ENCODE data around the gene C2CD3.
"Not testable (repeated sequence)": the region's sequence is repeated elsewhere in the genome, so short reads cannot be mapped to it uniquely, and the experiment has no call there.

C2CD3 gene

DNA sequence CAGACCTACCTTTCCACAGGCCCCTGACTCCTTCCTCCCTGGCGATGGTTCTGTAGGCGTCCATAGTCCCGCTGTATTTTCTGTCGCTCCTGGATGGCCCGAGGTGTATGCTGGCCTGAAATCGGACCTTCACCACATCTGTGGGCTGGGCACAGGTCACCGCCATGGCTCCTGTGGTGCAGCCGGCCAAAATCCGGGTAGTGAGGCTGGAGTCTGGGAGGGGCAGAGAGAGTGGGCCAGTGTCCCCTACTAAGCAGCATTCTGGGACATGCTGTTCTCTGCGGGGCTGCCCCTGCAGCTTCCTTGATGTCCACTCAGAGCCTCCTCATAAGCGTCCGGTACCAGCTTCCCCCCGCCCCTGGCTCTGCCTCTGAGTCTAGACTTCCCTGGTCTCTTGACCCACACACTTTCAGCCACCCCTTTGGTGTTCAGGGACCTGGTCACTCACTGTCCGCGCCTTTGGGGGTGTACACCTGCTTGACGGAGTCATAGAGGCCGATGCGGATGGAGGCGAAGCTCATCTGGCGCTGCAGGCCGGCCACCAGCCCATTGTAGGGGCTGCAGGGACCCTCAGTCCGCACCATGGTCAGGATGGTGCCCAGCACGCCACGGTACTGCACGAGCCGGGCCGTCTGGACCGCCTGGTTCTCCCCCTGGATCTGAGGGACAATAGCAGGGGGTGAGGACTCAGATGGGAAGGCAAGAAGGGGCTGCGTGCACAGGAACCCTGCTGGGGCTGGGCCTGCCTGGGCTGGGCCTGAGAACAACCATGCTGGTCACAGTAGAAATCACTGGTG, 164.9 kb downstream of the C2CD3 start:
- no peak for DNase-seq (ENCODE audit: low read depth in 1 of 2, low spot score in 1 of 2)

DNA sequence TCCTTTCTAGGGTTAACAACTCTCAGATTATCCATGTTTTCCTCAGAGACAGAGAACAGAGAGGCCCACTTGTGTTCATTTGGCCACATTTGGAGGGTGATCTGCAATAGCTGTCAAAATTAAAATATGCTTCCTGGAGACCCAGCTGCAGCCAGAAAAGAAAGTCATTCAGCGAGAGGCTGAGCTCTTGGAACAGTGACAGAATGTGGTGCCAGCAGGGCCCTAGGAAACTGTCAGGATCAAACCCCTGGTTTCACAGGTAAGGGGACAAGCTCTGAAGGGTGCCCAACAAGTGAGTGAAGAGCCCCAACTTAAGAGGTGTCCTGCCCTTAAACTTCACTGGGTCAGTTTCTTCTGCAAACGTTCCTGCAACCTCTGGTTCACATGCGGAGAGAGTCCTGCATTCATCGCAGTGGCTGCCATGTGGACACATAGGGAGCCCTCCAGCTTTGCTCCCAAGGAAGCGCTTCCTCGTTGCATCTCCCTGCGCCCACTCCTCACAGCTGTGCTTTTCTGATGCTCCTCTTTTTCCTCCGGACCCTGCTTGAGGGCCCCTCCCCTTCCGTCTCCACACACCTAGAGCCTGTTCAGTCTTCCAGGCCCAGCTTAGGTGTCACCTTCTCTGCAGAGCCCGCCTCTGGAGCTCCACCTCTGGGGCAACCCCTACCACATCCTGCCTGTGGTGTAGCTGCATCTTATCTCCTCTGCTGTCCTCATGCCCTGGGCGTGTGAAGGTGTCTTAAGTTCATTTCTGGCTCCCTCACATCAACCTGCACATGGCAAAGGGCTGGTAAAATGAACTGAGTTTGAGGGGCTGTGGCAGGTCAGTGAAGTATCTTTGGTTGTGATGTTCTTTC, 165.8 kb downstream of the C2CD3 start:
- DNase-seq (ENCODE audit: low read depth in 1 of 2, low spot score in 1 of 2), result peak; percentile 52 to 66

DNA sequence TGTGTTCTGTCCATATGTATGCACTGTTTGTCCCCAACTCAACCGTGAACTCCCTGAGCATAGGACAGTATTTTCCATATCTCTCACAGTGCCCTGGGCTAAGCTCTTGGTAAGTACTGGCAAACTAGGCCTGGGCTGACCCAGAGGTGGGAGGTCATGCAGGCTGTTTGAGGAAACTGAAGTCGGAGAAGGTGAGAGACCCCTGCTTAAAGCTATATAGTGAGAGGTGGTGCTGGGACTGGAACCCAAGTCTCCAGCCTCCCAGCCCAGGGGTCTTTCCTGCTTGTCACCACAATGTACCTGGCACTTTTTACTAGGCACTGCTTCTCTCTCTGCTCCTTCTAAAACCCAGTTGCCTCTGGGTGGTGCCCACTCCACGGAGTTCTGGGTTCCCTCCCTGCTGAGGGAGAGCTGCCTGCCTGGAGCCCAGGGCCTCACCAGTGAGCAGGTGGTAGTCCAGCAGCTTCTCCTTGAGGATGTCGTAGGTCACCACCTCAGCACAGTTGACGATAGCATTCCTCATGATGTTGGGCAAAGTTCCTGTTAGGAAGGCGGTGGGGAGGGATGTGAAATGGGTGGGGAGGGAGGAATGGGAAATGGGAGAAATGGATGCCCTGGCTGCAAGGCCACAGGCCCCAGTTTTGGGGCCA, 166.6 kb downstream of the C2CD3 start:
- DNase-seq (ENCODE audit: low read depth in 1 of 2, low spot score in 1 of 2), result no peak

DNA sequence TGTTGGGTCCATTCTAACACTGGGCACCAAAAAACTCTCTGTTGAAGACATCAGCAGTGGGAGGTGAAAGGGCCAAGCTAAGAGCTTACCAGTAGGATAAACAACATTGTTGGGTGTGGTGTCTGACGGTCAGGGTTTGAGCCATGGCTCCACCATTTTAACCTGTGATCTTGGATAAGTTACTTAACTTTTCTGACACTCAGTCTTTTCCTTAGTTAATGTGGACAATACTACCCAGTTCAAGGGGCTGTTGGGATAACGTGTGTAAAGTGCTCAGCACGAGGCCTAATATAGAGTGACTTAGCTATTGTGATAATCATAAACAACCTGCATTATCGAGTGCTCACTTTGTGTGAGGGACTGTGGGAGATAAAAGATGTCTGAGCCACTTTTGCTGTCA, 168.0 kb downstream of the C2CD3 start:
- DNase-seq (ENCODE audit: low read depth in 1 of 2, low spot score in 1 of 2), result no peak

DNA sequence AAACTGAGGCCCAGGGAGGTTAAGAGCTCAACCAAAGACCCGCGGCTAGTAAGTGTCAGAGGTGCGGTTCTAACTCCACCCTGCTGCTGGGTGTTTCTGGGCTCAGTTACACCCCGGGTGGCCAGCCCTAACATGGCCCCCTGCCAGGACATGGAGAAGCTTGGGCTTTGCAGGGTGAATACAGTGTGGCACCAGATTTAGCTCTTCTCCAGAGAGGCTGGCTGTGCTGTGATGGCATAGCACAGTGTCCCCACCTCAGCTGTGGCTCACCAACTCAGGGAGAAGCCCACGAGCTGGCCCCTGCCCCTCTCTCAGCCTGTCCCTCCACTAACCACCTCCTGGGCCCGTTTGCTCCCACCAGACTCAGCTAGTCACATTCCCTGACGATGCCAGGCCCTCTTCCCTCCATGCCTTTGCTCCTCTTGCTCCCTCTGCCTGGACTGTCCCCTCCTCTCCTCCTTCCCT, 168.9 kb downstream of the C2CD3 start:
- DNase-seq (ENCODE audit: low read depth in 1 of 2, low spot score in 1 of 2), result no peak

DNA sequence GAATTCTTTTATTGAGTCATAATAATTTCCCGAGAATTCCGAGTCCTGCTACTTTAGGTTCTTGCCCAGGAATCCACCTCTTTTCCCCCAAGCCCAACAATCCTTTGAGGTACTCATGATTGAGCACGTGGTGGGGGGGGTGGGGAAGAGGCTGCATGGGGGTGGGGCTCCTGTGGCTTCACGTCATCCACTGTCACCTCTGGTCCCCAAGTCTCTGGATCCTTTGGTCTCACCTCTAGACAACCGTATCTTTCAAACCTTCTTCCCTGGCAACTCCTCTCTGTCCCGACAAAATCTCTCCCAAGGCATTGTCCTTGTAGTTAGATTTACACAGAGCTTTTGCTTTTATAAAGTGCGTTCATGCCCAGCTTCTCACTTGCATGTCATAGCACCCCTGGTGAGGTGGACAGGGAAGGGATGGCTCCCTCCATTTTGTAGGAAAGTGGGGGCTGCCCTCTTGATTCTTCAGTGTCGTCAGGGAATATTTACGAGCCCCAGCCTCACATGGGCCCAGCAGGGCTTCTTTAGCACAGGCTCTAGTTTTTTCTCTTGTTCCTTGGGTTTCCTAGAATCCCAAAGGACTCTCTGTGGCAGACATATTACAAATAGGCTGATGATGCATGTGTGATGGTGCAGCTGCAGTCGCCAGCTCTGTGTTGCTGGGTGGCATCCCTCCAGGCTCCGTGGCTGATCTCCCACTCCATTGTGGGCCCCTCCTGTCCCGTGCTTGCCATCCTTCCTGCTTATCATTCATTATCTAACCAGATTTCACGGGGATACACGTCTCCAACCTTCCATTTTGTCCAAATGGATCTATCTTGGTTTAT, 170.3 kb downstream of the C2CD3 start:
- no peak for DNase-seq (ENCODE audit: low read depth in 1 of 2, low spot score in 1 of 2)

DNA sequence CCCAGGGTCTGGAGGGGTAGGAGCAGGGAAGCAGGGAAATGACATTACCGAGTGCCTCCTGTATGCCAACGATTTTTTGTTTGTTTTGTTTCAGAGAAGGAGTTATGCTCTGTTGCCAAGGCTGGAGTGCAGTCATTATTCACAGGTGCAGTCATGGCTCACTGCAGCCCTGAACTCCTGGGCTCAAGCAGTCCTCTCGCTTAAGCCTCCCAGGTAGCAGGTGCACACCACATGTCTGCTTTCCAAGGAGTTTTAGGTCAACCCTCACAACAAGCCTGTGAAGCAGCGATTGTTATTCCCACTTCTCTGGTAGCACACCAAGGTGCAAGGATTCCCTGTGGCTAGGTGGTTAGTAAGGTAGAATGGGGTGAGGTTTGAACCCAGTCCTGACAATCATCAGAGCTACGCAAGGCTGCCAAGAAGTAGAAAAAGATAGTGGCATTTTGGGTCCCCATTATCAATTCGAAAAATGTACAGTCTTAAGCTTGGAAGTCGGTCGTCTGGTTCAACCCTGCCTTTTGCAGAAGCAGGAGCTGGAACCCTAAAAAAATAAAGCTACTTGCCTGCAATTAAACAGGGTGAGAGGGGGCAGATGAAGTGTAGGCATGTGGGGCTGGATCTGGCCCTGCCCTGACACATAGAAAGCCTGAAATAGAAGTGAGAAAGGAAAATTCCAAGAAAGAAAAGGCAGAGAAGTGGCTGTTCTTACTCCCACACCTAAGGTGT, 171.1 kb downstream of the C2CD3 start:
- no peak for DNase-seq (ENCODE audit: low read depth in 1 of 2, low spot score in 1 of 2)

DNA sequence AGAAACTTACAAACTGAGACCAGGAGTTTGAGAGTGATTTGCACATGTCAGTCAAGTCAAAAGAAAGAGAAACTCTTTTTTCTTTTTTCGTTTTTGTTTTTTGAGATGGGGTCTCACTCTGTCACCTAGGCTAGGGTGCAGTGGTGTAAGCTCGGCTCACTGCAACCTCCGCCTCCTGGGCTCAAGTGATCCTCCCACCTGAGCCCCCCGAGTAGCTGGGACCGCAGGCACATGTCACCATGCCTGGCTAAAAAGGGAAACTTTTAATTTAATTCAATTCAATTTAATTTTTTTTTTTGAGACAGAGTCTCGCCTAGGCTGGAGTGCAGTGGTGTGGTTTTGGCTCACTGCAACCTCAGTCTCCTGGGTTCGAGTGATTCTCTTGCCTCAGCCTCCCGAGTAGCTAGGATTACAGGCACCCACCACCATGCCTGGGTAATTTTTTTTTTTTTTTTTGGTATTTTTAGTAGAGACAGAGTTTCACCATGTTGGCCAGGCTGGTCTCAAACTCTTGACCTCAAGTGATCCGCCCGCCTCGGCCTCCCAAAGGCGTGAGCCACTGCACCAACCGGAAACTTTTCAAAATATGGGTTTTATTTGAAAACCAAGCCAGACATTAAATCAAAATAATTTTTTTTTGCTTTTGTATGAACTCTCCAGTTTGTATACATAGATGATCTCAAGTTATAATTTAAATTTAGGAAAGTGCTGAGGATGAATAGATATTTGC, 171.8 kb downstream of the C2CD3 start:
- no peak for DNase-seq (ENCODE audit: low read depth in 1 of 2, low spot score in 1 of 2)

DNA sequence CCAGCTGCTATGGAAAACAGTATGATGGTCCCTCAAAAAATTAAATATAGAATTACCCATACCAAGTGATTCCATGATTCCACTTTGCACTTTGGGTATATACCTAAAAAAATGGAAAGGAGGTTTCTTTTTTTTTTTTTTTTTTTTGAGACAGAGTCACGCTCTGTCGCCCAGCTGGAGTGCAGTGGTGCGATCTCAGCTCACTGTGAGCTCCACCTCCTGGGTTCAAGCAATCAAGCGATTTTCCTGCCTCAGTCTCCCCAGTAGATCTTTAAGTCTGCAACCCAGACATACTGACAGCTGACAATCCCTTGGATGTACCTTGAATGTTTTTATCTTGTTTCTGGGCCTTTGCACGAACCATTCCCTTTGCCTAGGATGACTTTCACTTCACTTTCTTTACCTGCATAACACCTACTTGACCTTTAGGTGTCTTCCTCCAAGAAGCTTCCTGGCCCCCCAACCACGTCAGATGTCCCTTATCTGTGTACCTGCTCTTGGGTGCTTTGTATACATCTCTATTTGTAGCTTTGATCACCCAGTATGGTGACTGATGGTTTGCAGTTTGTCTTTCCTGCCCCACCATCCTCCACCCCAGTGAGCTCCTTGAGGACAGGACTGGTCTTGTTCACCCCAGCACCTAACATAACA, 173.6 kb downstream of the C2CD3 start:
- DNase-seq (ENCODE audit: low read depth in 1 of 2, low spot score in 1 of 2), result no peak

DNA sequence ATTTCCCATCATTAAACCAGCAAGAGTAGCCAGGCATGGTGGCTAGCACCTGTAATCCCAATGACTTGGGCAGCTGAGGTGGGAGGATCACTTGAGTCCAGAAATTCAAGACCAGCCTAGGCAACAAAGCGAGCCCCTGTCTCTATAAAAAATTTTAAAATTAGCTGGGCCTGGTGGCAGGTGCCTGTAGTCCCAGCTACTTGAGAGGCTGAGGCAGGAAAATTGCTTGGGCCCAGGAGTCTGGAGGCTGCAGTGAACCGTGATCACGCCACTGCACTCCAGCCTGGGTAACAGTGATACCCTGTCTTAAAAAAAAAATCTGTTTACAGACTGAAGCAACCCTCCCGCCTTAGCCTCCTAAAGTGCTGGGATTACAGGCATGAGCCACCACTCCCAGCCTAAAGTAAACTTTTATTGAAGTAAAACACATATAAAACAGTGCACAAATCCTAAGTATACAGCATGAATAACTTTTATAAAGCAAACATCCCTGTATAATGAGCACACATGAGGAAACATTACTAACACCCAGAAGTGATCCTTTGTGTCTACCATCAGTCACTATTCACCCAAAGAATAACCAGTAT, 174.5 kb downstream of the C2CD3 start:
- no peak for DNase-seq (ENCODE audit: low read depth in 1 of 2, low spot score in 1 of 2)

DNA sequence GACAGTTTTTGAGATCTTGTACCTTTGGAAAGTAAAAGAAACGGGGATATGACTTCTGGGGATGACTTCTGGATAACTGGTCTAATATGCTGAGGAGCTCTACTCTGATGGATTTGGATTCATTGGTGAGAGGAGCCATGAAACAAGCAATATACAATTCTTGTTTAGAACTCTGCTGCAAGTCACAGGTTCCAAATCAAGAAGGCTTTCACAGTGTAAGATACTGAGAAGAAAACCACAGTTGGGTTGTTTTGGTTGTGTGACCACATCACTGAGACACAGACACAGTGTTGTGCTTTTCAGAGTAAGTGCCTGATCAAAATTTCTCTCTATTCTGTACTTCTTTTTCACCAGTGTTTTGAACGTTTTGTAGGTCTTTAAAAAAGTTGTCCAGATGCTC, 175.1 kb downstream of the C2CD3 start:
- no peak for DNase-seq (ENCODE audit: low read depth in 1 of 2, low spot score in 1 of 2)

DNA sequence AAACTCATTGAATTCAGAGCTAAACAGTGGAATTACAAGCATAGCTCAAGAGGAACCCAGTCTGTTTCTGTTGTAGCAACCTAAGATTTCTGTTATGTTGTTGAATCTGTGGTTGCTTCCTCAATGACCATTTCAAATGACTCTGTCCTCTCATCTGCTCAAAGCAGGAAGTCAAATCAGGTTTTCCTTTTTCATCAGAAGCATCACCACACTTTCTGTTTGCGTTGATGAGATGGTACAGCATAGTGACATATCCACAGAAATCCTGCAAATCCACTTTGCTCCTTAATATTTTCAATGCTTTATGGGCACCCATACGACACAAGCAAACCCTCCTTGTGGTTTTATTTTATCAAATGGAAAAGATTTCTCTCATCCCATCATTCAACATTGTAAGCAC, 175.6 kb downstream of the C2CD3 start:
- DNase-seq (ENCODE audit: low read depth in 1 of 2, low spot score in 1 of 2), result no peak

DNA sequence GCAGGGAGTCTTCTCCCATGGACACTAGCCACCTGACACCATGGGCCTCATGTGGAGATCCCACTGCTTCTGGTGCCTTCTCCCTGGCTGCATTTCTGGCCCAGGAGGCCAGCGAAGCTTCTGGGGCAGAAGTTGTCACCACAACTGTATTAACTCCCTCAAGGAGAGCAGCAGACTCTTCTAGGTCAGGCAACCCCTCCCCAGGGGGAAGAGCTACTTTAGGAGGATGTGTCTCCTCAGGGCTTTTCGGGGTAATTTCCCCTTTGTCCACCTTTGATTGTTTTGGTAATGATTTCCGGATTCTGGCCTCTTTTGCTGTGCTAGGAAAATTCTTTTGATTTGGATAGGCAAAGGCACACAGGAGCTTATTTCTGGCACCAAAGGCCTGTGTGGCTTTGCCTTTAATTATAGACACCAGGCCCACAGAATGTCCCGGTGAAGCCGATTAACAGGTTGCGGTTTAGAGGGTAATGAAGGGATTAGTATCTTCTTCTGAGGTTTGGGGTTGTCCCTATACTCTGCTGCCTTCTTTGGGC, 179.3 kb downstream of the C2CD3 start:
- DNase-seq (ENCODE audit: low read depth in 1 of 2, low spot score in 1 of 2), result no peak

DNA sequence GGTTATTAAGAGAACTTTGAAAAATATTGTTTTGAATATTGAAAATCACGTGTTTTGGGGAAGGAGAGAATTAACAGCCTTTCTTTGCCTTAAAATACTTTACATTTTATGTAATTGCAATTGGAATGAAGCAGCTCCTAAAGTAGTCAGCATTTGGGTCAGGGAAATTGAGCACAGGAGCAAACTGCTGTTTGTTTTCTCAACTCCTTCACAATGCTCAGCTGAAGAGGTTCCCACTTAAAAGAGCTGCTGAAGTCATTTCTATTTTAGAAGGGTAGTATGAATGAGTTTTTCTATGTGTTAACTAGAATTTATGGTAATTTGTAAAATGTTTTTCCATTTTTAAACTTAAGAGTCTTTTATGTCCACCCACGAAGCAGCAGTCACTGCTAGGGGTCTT, 180.1 kb downstream of the C2CD3 start:
- no peak for DNase-seq (ENCODE audit: low read depth in 1 of 2, low spot score in 1 of 2)

DNA sequence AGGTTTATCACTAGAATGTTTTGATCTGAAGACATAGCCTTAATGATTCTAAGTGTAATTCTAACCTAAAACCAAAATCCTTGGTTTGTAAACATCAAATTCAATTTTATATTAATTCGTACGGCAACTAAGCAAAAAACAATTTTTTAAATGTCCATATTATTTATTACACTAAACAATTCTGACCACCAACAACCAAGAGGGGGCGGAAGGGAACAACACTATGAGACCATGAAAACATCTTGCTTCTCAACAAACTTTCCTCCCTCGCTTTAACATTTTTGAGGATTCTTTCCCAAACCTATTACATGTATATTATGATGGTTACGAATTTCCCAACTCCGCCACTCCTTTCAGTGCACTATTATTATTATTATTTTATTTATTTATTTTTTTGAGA, 181.6 kb downstream of the C2CD3 start:
- no peak for DNase-seq (ENCODE audit: low read depth in 1 of 2, low spot score in 1 of 2)

DNA sequence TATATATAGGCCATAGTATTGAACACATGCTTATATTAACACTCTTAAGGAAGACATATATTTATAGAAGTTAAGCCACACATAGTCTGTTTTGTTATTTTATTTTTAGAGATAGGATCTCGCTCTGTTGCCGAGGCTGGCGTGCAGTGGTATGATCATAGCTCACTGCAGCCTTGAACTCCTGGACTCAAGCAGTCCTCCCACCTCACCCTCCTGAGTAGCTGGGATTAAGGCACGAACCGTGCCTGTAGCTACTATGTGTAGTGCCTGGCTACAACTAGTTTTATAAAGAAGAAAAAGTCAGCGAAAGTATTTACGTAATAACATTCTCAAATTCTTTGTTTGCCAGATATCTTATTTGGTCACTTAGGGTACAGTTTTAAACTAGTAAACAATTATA, 182.6 kb downstream of the C2CD3 start:
- no peak for DNase-seq (ENCODE audit: low read depth in 1 of 2, low spot score in 1 of 2)

DNA sequence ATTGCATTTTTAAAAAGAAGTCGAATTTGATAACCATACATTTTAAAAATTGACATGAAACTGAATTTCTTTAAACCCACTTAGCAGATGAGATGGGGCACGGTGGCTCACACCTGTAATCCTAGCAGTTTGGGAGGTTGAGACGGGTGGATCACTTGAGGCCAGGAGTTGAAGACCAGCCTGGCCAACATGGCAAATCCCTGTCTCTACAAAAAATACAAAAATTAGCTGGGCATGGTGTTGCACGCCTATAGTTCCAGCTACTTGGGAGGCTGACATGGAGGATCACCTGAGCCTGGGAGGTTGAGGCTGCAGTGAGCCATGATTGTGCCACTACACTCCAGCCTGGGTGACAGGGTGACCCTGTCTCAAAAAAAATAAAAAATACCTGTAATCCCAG, 185.1 kb downstream of the C2CD3 start:
- not testable (repeated sequence) for DNase-seq (ENCODE audit: low read depth in 1 of 2, low spot score in 1 of 2)

DNA sequence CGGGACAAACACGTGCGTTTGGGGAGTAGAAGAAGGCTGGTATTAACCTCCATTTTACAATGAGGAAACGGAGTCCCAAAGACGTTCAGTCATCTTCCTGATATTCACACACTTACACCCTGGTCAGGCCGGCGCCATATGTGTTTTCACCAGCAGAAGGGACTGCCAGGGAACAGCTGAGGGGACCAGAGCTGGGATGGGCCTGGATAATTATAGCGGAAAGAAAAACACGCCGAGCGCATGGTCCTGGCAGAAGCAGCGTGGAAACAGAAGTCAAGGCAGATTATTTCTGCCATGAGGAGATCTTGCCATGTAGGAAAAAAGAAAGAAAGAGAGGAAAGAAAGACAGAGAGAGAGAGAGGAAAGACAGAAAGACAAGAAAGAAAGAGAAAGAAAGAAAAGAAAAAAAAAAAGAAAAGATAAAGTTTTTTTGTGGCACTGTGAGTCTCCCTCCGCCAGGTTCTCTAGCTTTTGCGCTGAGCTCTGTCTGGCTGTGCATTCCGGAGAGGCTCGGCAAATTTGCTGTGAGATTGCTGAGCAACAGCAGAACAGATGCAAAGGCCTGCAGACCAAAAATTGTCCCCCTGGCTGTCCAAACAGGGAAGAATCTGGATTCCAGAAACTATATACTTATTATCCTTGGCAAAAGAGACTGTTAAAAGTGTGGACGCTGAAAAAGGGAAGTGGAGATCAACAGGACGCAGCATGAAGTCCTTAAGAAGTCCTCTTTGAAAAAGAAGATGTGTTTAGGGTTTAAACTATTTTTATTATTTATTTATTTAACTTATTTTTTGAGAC, 186.9 kb downstream of the C2CD3 start:
- no peak for DNase-seq (ENCODE audit: low read depth in 1 of 2, low spot score in 1 of 2)

Data from stimulated activated CD4-positive, alpha-beta T cell treated with anti-CD3 and anti-CD28 coated beads, Interleukin-15, amount 100 ng/mL, for 1 hour (primary cell).